Measurements from ENCODE around the gene TSPAN14.
A peak's percentile ranks its signal among the peaks of the same experiment; 100 is the strongest.

Gene TSPAN14

GRCh38 chr10:80509108-80509402 is 54.9 kb downstream of the TSPAN14 start:
- DNase-seq = no peak

- DNase-seq = no peak
Observed at GRCh38 chr10:80509403-80510161, 55.5 kb downstream of the TSPAN14 start.

GRCh38 chr10:80512031-80512526 is 58.0 kb downstream of the TSPAN14 start:
- no peak for DNase-seq

DNA sequence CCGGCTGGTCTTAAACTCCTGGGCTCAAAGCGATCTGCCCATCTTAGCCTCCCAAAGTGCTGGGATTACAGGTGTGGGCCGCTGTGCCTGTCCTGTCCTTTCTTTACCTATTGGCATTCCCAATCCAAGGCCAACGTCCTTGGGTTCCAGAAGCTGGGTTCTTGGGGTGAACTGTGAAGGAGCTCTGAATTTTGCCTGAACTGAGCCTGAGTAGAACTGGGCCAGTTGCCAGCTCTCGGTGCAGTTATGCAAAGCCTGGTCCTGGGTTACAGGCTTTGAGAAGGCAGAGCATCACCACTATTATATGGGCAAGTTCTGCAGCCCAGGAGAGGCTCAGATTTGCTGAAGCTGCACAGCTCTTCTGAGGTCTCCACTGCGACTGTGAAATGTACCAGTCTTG is 59.0 kb downstream of the TSPAN14 start:
- DNase-seq = no peak

DNA sequence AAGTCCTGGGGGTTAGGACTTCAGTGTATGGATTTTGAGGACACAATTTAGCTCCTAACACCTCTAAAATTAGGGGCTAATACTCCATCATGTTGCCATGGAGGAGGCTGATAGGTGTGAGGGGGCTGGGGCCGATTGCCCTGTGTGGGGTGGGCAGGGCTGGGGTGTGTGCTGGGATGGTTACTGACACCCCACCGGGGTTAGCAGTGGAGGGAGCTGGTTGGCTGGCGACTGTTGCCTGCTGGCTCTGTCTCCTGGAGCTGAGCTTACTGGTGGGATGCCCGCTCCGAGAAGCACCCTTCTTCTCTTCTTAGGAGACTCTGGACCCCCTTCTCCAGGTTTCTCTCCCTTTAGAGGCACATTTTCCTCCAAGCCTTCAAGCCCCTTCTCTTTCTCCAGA is 61.4 kb downstream of the TSPAN14 start:
- no peak for DNase-seq

GRCh38 chr10:80515941-80516340 is 61.8 kb downstream of the TSPAN14 start:
- DNase-seq = no peak

- no peak for DNase-seq
Observed at GRCh38 chr10:80516506-80517075, 62.5 kb downstream of the TSPAN14 start.

DNA sequence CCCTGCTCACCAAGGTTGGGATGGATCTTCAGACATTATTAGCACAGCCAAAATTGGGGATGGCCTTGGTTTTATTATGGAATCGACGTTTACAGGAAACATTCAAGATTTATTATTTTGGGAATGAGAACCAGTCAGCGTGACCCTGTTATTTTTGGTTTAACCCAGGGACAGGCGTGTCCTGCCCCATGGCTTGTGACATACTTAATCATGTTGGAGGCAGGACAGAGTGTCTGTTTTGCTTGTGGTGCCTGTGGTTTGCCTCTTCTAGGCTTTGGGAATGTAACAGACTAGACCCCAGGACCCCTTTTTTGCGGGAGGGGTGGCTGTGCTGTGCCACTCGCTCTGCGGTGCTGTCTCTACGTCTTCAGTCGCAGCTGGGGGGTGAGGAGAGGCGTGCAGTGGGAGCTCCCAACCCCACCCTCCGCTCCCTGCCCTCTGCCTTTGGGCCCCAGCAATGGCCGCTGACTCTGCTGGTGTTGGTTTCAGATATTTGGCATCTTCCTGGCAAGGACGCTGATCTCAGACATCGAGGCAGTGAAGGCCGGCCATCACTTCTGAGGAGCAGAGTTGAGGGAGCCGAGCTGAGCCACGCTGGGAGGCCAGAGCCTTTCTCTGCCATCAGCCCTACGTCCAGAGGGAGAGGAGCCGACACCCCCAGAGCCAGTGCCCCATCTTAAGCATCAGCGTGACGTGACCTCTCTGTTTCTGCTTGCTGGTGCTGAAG is 63.5 kb downstream of the TSPAN14 start:
- no peak for DNase-seq

- DNase-seq = no peak
Observed at GRCh38 chr10:80518143-80518806, 64.2 kb downstream of the TSPAN14 start.

- no peak for DNase-seq
Observed at GRCh38 chr10:80518807-80519360, 64.8 kb downstream of the TSPAN14 start.

GRCh38 chr10:80519936-80520650 is 66.0 kb downstream of the TSPAN14 start:
- DNase-seq = no peak

- no peak for DNase-seq
Observed at GRCh38 chr10:80520661-80521470, 66.8 kb downstream of the TSPAN14 start.

DNA sequence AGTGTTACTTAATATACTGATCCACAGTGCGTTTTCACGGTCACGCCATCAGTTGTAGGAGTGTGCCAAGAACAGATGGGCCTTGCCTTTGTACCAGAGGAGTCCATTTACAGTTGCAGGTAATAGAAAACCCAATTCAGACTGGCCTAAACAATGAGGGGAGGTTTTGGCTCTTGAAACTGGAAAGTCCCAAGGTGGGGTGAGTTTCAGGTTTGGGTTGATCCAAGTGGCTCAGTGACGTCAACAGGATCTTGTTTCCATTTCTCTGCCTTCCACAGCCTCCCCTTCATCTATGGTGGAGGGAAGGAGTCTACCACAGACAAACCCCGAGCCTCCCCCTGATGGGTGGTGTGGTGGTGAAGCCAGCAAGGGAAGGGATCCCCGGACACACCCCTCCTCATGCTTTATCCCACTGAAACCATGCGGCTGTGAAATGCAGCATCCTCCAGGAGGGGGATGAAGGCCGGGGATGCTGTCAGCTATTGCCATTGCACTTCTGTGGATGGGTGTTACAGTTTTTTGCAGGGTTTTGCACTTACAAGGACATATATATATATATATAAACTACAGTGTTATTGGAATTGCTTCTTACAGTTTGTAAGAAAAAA is 68.8 kb downstream of the TSPAN14 start:
- DNase-seq = no peak

DNA sequence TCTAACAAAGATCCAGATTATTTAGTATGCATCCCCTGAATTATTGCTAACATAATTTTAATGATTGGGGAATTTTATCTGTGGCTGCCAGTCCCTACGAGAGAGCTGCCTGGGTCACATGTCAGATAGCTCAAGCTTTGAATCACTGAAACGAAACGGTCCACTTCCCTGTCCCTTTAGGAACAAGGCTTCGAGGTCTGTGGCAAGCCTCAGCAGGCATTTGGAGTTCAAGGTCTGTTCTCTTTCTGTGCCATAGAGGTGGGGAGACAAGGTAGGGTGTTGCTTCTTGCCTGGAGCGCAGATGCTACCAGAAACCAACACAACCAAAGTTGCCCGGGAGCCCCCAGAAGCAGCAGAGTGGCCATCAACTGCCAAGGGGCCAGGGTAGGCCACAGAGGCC is 69.7 kb downstream of the TSPAN14 start:
- DNase-seq = peak; percentile 1

DNA sequence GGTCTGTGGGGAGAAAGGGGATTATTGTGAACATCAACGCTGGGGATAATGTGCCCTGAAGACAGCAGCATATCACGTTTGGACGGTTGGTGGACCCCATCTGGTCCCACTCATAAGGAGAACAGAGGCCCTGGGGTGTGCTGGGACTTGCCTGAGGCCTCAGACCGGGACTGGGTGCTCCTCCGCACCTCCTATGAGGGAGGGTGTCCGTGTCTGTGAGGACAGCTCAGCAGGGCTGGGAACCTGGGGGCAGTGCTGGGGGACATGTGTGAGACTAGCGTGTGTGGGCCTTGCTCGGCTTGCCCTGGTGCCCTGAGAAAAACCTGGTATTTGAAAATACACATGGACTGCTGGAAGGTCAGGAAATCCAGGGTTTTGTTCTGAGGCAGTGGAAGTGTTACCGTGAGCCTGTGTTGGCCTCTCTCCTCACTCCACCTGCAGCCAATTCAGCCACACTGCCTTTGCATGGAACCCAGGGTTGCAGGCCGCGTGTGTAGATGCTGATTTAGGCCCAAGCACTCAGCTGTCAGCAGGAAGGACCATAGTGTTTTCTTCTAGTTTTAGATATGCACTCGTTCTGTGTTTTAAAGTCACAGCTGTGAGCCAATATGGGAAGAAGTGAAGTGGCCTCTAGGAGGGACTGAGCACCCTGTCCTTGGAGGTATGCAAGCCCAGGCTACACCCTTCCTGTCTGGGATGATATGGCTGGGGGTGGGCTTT is 70.2 kb downstream of the TSPAN14 start:
- peak; percentile 8 for DNase-seq

GRCh38 chr10:80526218-80526617 is 72.1 kb downstream of the TSPAN14 start:
- DNase-seq = peak; percentile 80

DNA sequence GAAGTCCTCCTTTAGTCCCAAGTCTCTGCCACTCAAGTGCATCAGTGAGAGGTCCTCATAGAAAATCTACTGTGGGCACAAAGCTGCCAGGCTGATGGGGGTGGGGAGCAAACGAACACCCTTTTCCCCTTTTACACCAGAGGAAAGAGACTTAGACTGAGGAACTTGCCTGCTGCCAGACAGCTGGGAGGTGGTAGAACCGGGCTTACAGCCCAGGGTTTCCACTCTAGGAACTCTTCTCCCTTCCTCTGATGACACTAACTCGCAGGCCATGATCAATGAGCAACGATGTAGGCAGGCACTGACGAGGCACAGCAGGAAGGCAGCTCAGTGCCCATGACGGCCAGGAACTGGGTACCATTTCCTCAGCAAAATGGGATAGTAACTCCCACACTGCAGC is 72.6 kb downstream of the TSPAN14 start:
- peak; percentile 48 for DNase-seq

DNA sequence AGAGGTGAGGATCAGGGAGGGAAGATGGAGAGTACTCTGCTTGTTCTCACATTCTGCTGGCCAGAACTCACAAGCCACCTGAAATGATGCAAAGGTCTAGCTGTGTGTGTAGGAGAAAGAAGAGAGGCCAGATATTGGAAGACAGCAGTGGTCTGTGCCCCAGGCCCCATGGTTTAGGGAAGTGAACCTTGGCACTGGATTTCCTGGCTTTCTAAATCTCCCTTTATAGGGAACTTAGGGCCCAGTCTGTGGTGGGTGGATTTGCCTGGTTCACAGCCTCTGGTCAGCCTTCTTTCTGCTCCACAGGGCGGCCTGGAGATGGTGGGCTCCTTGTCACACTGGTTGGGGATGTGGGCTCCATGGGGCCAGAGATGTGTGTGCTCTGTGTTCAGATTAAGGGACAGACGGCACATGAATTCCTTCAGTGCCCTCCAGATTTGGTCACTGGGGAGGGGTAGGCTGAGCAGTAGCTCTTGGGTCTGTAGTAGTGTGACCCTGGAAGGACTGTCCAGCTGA is 74.1 kb downstream of the TSPAN14 start:
- no peak for DNase-seq

DNA sequence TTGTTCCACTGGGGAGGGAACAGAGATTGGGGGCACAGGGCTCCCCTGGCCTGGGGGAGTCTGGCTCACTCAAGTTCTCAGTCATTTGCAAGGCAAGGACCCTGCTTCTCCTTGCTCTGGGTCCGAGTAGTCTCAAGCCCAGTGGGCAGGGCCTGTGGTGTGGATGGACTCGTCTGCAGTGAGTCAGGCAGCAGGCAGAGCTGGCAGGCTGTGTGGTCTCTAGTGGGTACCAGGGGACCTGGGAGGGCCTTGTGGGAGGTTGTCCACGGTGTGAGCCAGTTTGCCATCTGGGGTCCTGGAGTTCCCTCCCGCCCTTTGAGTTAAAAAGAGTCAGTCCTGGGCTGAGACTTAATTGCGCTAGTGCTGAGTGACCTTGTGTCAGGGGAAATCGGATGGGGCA is 74.8 kb downstream of the TSPAN14 start:
- no peak for DNase-seq

- DNase-seq = peak; percentile 87
Observed at GRCh38 chr10:80529604-80530003, 75.5 kb downstream of the TSPAN14 start.

Measured in CD4-positive, alpha-beta T cell treated with Interleukin-6 for 4 hours (primary cell).